K562 (cell line): ENCODE measurements around the gene TOMM22. TPM values are rescaled to one million over a fixed set of nuclear protein-coding genes. Genes with fewer than 3 reads are reported as not detected.

ENCODE experiments used
- ARID1B ChIP-seq: fragments of 450-650 bp; IDR thresholded peaks from 2 replicates; pipeline ENCODE4 v1.6.1; 2016; ENCODE audit warnings: antibody characterized with exemption, mild to moderate bottlenecking, inconsistent platforms
- BDP1 ChIP-seq: IDR thresholded peaks from 3 replicates; pipeline ENCODE4 v1.6.1; 2011; ENCODE audit not compliant: insufficient read length, insufficient read depth
- CXXC5 ChIP-seq: fragments of 250-450 bp; sonication (Bioruptor Pico); IDR thresholded peaks from 2 replicates; pipeline ENCODE4 v1.8.0; 2022; ENCODE audit warnings: inconsistent platforms, mild to moderate bottlenecking, moderate library complexity
- ETV5 ChIP-seq: sonication (generic); formaldehyde crosslinking; IDR thresholded peaks from 2 replicates; pipeline ENCODE4 v1.4.0; 2020; ENCODE audit warnings: low read depth, mild to moderate bottlenecking, missing genetic modification reagents
- FOXJ2 ChIP-seq: fragments of 200-800 bp; sonication (Bioruptor generic); IDR thresholded peaks from 2 replicates; pipeline ENCODE4 v1.6.1; 2016; ENCODE audit warnings: missing genetic modification characterization, missing compliant biosample characterization
- FOXJ3 ChIP-seq: sonication (generic); formaldehyde crosslinking; IDR thresholded peaks from 2 replicates; pipeline ENCODE4 v1.4.0; 2020; ENCODE audit warnings: mild to moderate bottlenecking, missing genetic modification reagents
- HNRNPUL1 ChIP-seq: fragments of 200-400 bp; formaldehyde crosslinking; IDR thresholded peaks from 2 replicates; pipeline ENCODE4 v1.6.1; 2017; ENCODE audit warnings: low read length
- ILF3 ChIP-seq: fragments of 450-650 bp; IDR thresholded peaks from 2 replicates; pipeline ENCODE4 v1.6.1; 2018; ENCODE audit warnings: antibody characterized with exemption, mild to moderate bottlenecking, moderate library complexity, borderline replicate concordance
- KDM2B ChIP-seq: fragments of 250-450 bp; sonication (Bioruptor Pico); IDR thresholded peaks from 2 replicates; pipeline ENCODE4 v1.8.0; 2021; ENCODE audit warnings: mild to moderate bottlenecking, moderate library complexity
- MYC ChIP-seq, 2 experiments: fragments of 250-450 bp in 1 of 2; sonication (Bioruptor Pico) in 1 of 2; IDR thresholded peaks; 2 replicates each; pipeline versions ENCODE4 v1.5.1 to v1.6.1; 2012 to 2021; ENCODE audit warnings: low read depth in 2 of 2, borderline replicate concordance in 1 of 2, improper control_type of control experiment in 1 of 2, low read length in 1 of 2, mild to moderate bottlenecking in 1 of 2, moderate library complexity in 1 of 2
- NBN ChIP-seq: fragments of 450-650 bp; IDR thresholded peaks from 2 replicates; pipeline ENCODE4 v1.6.1; 2016; ENCODE audit warnings: low read depth, mild to moderate bottlenecking
- NELFE ChIP-seq: IDR thresholded peaks from 2 replicates; pipeline ENCODE4 v1.6.1; 2011; ENCODE audit warnings: mild to moderate bottlenecking; ENCODE audit not compliant: insufficient read depth, insufficient read length
- NR1H2 ChIP-seq: sonication (generic); formaldehyde crosslinking; IDR thresholded peaks from 2 replicates; pipeline ENCODE4 v1.4.0; 2020; ENCODE audit warnings: mild to moderate bottlenecking, missing genetic modification reagents
- RBM39 ChIP-seq: fragments of 200-400 bp; formaldehyde crosslinking; optimal IDR thresholded peaks from 2 replicates; pipeline ENCODE3; 2018; ENCODE audit warnings: low read depth, low read length
- RCOR1 ChIP-seq, 2 experiments: IDR thresholded peaks; 2 replicates each; pipeline ENCODE4 v1.6.1; 2012; ENCODE audit warnings: low read depth in 2 of 2, low read length in 2 of 2, borderline replicate concordance in 1 of 2, improper control_type of control experiment in 1 of 2
- UBTF ChIP-seq, 2 experiments: IDR thresholded peaks; 2 replicates each; pipeline ENCODE4 v1.6.1; 2012; ENCODE audit warnings: improper control_type of control experiment in 2 of 2, low read depth in 2 of 2, low read length in 2 of 2, borderline replicate concordance in 1 of 2
- ZNF354B ChIP-seq: fragments of 250-450 bp; sonication (Bioruptor Pico); IDR thresholded peaks from 2 replicates; pipeline ENCODE4 v1.4.0; 2020
- ZNF717 ChIP-seq: fragments of 250-450 bp; sonication (Bioruptor Pico); IDR thresholded peaks from 2 replicates; pipeline ENCODE4 v1.5.0; 2021
- polyA plus RNA-seq, 8 experiments: library from polyadenylated mRNA; depleted of rRNA in 4 of 8; stranded (reverse) in 5 of 8; unstranded in 3 of 8; fragments of >200 nt; fragmentation: Nextera tagmentation in 2 of 8; fragmentation: Illumina TruSeq in 1 of 8; extraction: Ambion mirVana in 2 of 8; extraction: Trizol in 1 of 8; gene quantifications; 2 replicates each; pipeline versions ENCODE4 v1.2.1 to v1.2.3, GENCODE V29; 2011 to 2014; ENCODE audit warnings: inconsistent platforms in 1 of 8, missing spikeins in 1 of 8
- total RNA-seq, 7 experiments: library from RNA; depleted of rRNA in 6 of 7; stranded (reverse); fragments of >200 nt in 6 of 7; fragmentation: Illumina TruSeq in 2 of 7; extraction: Trizol in 2 of 7; gene quantifications; 2 replicates each; pipeline versions ENCODE4 v1.2.1 to v1.2.3, GENCODE V29; 2011 to 2021; ENCODE audit warnings: low replicate concordance in 1 of 7
- TF ChIP-seq, protein P1 (sequence below): fragments of 250-450 bp; sonication (Bioruptor Pico); IDR thresholded peaks from 2 replicates; pipeline ENCODE4 v1.8.0; 2022; ENCODE audit warnings: inconsistent platforms, mild to moderate bottlenecking, moderate library complexity, borderline replicate concordance

TOMM22 gene
- total and polyA plus RNA-seq, 9 of the 15 experiments (the other 6 are each of a cell fraction or from before 2014, with no cell fraction given): 25.8 to 108 (median 73.8) TPM

DNA sequence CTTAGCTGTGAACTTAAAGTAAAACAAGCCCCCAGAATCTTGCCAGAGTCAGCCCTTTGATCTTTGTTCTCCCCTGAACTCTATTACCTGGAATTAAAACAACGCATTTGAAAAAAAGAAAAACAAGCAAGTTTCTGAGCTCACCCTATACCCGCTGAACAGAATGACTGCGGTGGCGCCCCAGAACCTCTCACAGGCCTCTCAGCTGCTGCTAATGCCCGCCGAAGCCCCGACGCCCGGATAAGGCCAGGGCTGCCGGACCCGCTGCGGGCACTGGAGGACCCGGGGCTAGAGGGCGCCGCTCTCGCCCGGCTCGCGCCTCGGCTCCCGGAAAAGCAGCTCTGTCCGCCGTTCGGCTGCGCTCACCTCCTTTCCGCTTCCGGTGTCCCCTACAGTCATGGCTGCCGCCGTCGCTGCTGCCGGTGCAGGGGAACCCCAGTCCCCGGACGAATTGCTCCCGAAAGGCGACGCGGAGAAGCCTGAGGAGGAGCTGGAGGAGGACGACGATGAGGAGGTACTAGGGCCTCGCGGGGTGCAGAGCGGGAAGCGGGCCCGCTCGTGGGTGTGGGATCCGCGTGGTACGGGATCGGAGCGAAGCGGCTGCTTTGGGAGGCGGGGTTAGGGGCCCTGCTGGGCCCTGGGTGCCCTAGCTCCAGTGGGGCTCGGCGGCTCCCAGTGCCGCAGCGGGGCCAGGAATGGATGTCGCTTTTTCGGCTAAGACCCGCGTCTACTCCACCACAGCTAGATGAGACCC lies at the start of gene TOMM22 (continued):
- TF ChIP-seq, protein P1, sequence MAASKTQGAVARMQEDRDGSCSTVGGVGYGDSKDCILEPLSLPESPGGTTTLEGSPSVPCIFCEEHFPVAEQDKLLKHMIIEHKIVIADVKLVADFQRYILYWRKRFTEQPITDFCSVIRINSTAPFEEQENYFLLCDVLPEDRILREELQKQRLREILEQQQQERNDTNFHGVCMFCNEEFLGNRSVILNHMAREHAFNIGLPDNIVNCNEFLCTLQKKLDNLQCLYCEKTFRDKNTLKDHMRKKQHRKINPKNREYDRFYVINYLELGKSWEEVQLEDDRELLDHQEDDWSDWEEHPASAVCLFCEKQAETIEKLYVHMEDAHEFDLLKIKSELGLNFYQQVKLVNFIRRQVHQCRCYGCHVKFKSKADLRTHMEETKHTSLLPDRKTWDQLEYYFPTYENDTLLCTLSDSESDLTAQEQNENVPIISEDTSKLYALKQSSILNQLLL (CRISPR knock-in tag): no peak
- TF ChIP-seq FOXJ2 (tag) (no peak), ARID1B (0 out of 2 replicates have a peak, but pooled peaks have one; percentile 36), NR1H2 (CRISPR knock-in tag) (no peak), RBM39 (no peak), RCOR1 (IDR thresholded peaks at IDR 0.05; ENCODE audit: borderline replicate concordance in 1 of 2, low read depth in 2 of 2, low read length in 2 of 2) (no peak; a peak in 1 of 4 replicates), NELFE (no peak), ZNF354B (CRISPR knock-in tag) (no peak), NBN (no peak), CXXC5 (peak; percentile 88), MYC (IDR thresholded peaks at IDR 0.05; ENCODE audit: low read depth, low read length) (peak; percentile 77), MYC (CRISPR knock-in tag; IDR thresholded peaks at IDR 0.05; ENCODE audit: borderline replicate concordance, low read depth) (peak; percentile 83; the same call in 1 of the 2 replicates), BDP1 (no peak), ILF3 (no peak), UBTF (IDR thresholded peaks at IDR 0.05; ENCODE audit: borderline replicate concordance in 1 of 2, low read depth in 2 of 2, low read length in 2 of 2) (0 out of 4 replicates have a peak, but pooled peaks of 1 of the 2 experiments have one; percentile 22), KDM2B (no peak), ETV5 (peak; percentile 60), ZNF717 (no peak), HNRNPUL1 (no peak), FOXJ3 (CRISPR knock-in tag) (no peak)
